Naive thymus-derived CD8-positive, alpha-beta T cell (primary cell): ENCODE data around the gene DUSP11. TPM values are rescaled to one million over a fixed set of nuclear protein-coding genes. Genes with fewer than 3 reads are reported as not detected.

Source experiments
- ATAC-seq, 2 donors: fragments of 150-1000 bp; cut with Tn5 transposase in 1 of 2; sonication (Bioruptor Pico), chemical (Tn5 transposase) in 1 of 2; 1 replicate in 1 of 2; 2 replicates in 1 of 2; pipeline ENCODE4 v1.10.0; 2021; ENCODE audit warnings: mild to moderate bottlenecking in 2 of 2, moderate library complexity in 2 of 2
- POLR2A ChIA-PET: fragments of 350-600 bp; sonication (Branson Sonifier 250); formaldehyde crosslinking; loops from one replicate; lab custom pipeline; 2021; ENCODE audit warnings: antibody characterized with exemption; lab: Charles Lee
- DNase-seq, 10 donors: peaks; one replicate each; pipeline versions ENCODE4 v3.0.0 to v3.0.0-alpha.2; 2020 to 2022
- H3K27ac Mint-ChIP-seq, 10 donors: one replicate each; pipeline ENCODE4 v1.8.0; 2020 to 2022; ENCODE audit warnings: mild to moderate bottlenecking in 10 of 10, mixed read lengths in 10 of 10, moderate library complexity in 4 of 10, inconsistent platforms in 1 of 10
- H3K27me3 Mint-ChIP-seq, 5 donors: one replicate each; pipeline ENCODE4 v1.8.0; 2021 to 2022; ENCODE audit warnings: mixed read lengths in 5 of 5
- H3K36me3 Mint-ChIP-seq, 3 donors: one replicate each; pipeline ENCODE4 v1.8.0; 2020 to 2022; ENCODE audit warnings: mixed read lengths in 3 of 3, mild to moderate bottlenecking in 2 of 3, inconsistent platforms in 1 of 3
- H3K4me1 Mint-ChIP-seq, 4 donors: one replicate each; pipeline ENCODE4 v1.8.0; 2021 to 2022; ENCODE audit warnings: mixed read lengths in 4 of 4
- H3K4me3 Mint-ChIP-seq, 10 donors: one replicate each; pipeline ENCODE4 v1.8.0; 2020 to 2022; ENCODE audit warnings: mild to moderate bottlenecking in 10 of 10, mixed read lengths in 10 of 10, moderate library complexity in 6 of 10, inconsistent platforms in 1 of 10
- H3K9me3 Mint-ChIP-seq, 9 donors: one replicate each; pipeline ENCODE4 v1.8.0; 2020 to 2022; ENCODE audit warnings: mixed read lengths in 9 of 9, mild to moderate bottlenecking in 3 of 9, inconsistent platforms in 1 of 9, moderate library complexity in 1 of 9
- polyA plus RNA-seq, 3 donors: library from polyadenylated mRNA; unstranded; fragments of 300-500 nt; fragmentation: Illumina TruSeq; gene quantifications; one replicate each; pipeline ENCODE4 v1.2.3, GENCODE V29; 2021
- total RNA-seq, 8 experiments: library from RNA in 2 of 8; stranded (reverse) in 2 of 8; gene quantifications; one replicate each; pipeline ENCODE4 v1.2.3 and lab custom pipeline; 2021 to 2026

DUSP11 gene
- total and polyA plus RNA-seq, 5 experiments from 2014 or later = 40.2 to 49.6 (median 48.4) TPM

DNA sequence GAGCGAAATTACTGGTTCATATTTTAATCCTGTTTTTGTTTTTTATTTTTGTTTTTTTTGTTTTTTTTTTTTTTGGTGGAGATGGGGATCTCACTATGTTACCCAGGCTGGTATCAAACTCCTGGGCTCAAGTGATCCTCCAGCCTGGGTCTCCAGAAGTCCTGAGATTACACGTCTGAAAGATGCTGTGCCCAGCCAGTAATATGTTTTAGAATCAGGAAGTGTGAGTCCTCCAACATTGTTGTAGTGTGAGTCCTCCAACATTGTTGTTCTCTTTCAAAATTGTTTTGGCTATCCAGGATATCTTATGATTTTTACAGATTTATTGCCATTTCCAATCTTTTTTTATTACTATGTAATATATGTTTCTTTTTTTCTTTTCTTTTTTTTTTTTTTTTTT lies 65.8 kb downstream of the DUSP11 start:
- peaks cover 0 to 12% (median 11%) of the 10 kb centered on the region in 3 donors for H3K36me3 Mint-ChIP-seq
- no peak overlapping the region for H3K4me3 Mint-ChIP-seq
- POLR2A ChIA-PET = no interaction called here
- peaks cover 0 to 41% (median 19%) of the 10 kb centered on the region in 9 donors for H3K9me3 Mint-ChIP-seq
- H3K4me1 Mint-ChIP-seq = peaks cover 0 to under 1% (median 0%) of the 10 kb centered on the region in 4 donors
- H3K27ac Mint-ChIP-seq = no peak overlapping the region
- H3K27me3 Mint-ChIP-seq = peaks cover 4 to 35% (median 16%) of the 10 kb centered on the region in 5 donors
- DNase-seq (no peak), ATAC-seq (no peak)

Other genes starting within 250 kb of the DUSP11 start
- not detected for gene NAT8, start 137.7 kb downstream of the DUSP11 start, total RNA-seq
- gene NAT8, start 137.7 kb downstream of the DUSP11 start, polyA plus RNA-seq = not detected
- gene TPRKB, start 42.8 kb downstream of the DUSP11 start, total RNA-seq = 10 to 100 TPM; 27.7 to 35.6 TPM
- gene TPRKB, start 42.8 kb downstream of the DUSP11 start, polyA plus RNA-seq = 10 to 100 TPM; 71.4 to 74.7 (median 72.6) TPM
- gene C2orf78, start 4.1 kb upstream of the DUSP11 start, total RNA-seq = not detected
- gene C2orf78, start 4.1 kb upstream of the DUSP11 start, polyA plus RNA-seq = not detected
- 10 to 100 TPM; 28.3 to 32.3 TPM for gene STAMBP, start 48.9 kb upstream of the DUSP11 start, total RNA-seq
- gene STAMBP, start 48.9 kb upstream of the DUSP11 start, polyA plus RNA-seq = 10 to 100 TPM; 32.3 to 44.3 (median 35.0) TPM
- gene ACTG2, start 112.9 kb upstream of the DUSP11 start, total RNA-seq = not detected
- under 1 TPM in 1 of 3 donors, not detected in 2; 0.13 TPM for gene ACTG2, start 112.9 kb upstream of the DUSP11 start, polyA plus RNA-seq
- 10 to 100 TPM; 70.3 to 72.3 TPM for gene DGUOK, start 146.8 kb upstream of the DUSP11 start, total RNA-seq
- 100 to 1,000 TPM; 207 to 219 (median 215) TPM for gene DGUOK, start 146.8 kb upstream of the DUSP11 start, polyA plus RNA-seq
- gene TET3, start 204.8 kb upstream of the DUSP11 start, total RNA-seq = 10 to 100 TPM; 30.1 to 30.5 TPM
- gene TET3, start 204.8 kb upstream of the DUSP11 start, polyA plus RNA-seq = 1 to 10 TPM in 1 of 3 donors, under 1 TPM in 2; 0.46 to 1.0 (median 0.61) TPM